ENCODE results near the gene MIER1. TPM values are rescaled to one million over a fixed set of nuclear protein-coding genes. Genes with fewer than 3 reads are reported as not detected.

Gene MIER1
- total RNA-seq, 2 experiments from 2014 or later, result 54.7 to 58.8 TPM

GRCh38 chr1:67001682-67002425, 77.1 kb downstream of the MIER1 start:
- Mint-ChIP-seq H3K4me1 (ENCODE audit: low read depth) (peaks cover 10% of the 10 kb centered on the region), H3K9me3 (no peaks in the 10 kb centered on the region), H3K27ac (no peak overlapping the region), H3K4me3 (no peak overlapping the region), H3K36me3 (peaks cover 16% of the 10 kb centered on the region), H3K27me3 (no peaks in the 10 kb centered on the region)
- intact Hi-C loops (cut with micrococcal nuclease), result no loop called here
- ChIA-PET CTCF (interaction anchor here (0.8 to 1.4 kb wide), 2 partner anchors 148 to 210 kb away, joined by 6 read pairs; no protein-coding TSS in a partner anchor), POLR2A (interaction anchor here (0.6 kb wide), 1 partner anchor 71 kb away, joined by 4 read pairs; no protein-coding TSS in a partner anchor)
- no peak for DNase-seq

- H3K4me1 Mint-ChIP-seq (ENCODE audit: low read depth), result peaks cover 2% of the 10 kb centered on the region
- no peaks in the 10 kb centered on the region for H3K27me3 Mint-ChIP-seq
- DNase-seq, result no peak
- H3K27ac Mint-ChIP-seq, result no peak overlapping the region
- H3K4me3 Mint-ChIP-seq, result no peak overlapping the region
- intact Hi-C loops (cut with micrococcal nuclease), result no loop called here
- H3K9me3 Mint-ChIP-seq, result no peaks in the 10 kb centered on the region
- H3K36me3 Mint-ChIP-seq, result peaks cover 21% of the 10 kb centered on the region
- CTCF ChIA-PET, result interaction anchor here (0.6 to 1.6 kb wide), 4 partner anchors 8 to 210 kb away, joined by 3 to 6 read pairs (median 4); no protein-coding TSS in a partner anchor
- POLR2A ChIA-PET, result no interaction called here
Observed at GRCh38 chr1:67004176-67004575, 79.4 kb downstream of the MIER1 start.

DNA sequence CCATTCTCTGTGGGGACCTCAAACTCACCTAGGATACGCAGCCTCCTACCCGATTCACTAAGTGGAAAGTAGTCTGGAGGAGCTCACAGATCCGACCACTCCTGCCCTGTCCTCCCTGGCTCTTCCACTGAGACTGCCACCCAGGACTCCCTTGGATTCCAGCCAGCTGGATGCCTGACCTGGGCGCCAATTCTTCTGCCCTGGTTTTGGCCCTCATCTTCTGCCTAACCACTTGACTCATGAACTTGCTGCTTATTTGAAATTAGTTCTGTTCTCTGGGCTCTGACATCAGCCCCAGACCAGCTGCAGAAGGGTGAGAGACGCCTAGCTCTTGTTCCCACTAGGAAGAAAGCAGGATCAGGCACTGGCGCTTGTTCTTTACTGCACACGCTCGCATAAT, 80.3 kb downstream of the MIER1 start:
- POLR2A ChIA-PET, result no interaction called here
- H3K4me3 Mint-ChIP-seq, result no peak overlapping the region
- H3K27ac Mint-ChIP-seq, result no peak overlapping the region
- CTCF ChIA-PET, result interaction anchor here (0.9 to 1.4 kb wide), 2 partner anchors 9 to 42 kb away, joined by 3 to 6 read pairs; no protein-coding TSS in a partner anchor
- H3K4me1 Mint-ChIP-seq (ENCODE audit: low read depth), result no peaks in the 10 kb centered on the region
- intact Hi-C loops (cut with micrococcal nuclease), result no loop called here
- H3K36me3 Mint-ChIP-seq, result peaks cover 28% of the 10 kb centered on the region
- H3K27me3 Mint-ChIP-seq, result no peaks in the 10 kb centered on the region
- no peaks in the 10 kb centered on the region for H3K9me3 Mint-ChIP-seq
- no peak for DNase-seq

GRCh38 chr1:67009792-67010191, 85.0 kb downstream of the MIER1 start:
- no peak overlapping the region for H3K27ac Mint-ChIP-seq
- ChIA-PET POLR2A (no interaction called here), CTCF (no interaction called here)
- H3K4me3 Mint-ChIP-seq, result no peak overlapping the region
- no peak for DNase-seq
- H3K4me1 Mint-ChIP-seq (ENCODE audit: low read depth), result peaks cover 7% of the 10 kb centered on the region
- peaks cover 32% of the 10 kb centered on the region for H3K36me3 Mint-ChIP-seq
- H3K9me3 Mint-ChIP-seq, result no peaks in the 10 kb centered on the region
- intact Hi-C loops (cut with micrococcal nuclease), result no loop called here
- no peaks in the 10 kb centered on the region for H3K27me3 Mint-ChIP-seq

DNA sequence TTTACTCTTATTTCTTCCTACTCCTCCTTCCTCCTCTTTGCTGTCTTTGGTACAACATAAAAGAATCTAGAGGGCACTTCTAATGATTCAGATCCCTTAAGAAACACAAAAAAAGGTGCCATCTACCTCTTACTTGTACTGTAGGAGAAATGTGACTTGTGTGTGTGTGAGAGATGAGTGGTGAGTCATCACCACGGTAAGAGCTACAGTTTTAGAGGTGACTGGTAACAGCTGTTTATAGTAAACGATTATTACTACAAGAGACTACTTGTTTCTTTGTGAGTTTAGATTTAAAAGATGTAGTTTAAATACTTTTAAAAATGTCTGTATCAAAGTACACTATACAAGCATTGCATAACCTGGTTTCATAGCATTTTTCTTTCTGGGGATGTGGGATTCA, 88.8 kb downstream of the MIER1 start:
- Mint-ChIP-seq H3K36me3 (peaks cover 38% of the 10 kb centered on the region), H3K27ac (no peak overlapping the region)
- CTCF ChIA-PET, result interaction anchor here (0.6 to 1.3 kb wide), 3 partner anchors 10 to 135 kb away, joined by 3 to 9 read pairs (median 3); partner anchors contain the start of gene SLC35D1

DNA sequence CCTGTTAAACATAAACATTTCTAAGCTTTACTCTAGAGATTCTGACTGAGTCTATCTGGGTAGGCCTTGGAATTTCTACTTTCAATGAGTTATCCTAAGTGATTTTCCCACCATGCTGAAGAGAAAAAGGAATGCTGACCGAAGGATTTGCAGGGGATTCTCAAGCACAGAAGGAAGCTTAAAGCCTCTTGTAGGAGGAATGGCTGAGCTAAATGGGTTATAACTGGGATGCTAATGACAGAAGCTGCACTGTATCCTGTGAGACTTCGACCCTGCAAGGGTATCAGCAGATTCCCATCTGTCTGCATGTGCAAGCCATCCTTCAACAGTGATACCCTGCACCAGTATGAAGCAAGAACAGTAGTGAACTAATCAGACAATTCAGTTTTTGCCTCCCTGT, 93.8 kb downstream of the MIER1 start:
- peaks cover 37% of the 10 kb centered on the region for H3K36me3 Mint-ChIP-seq
- DNase-seq, result no peak
- no peaks in the 10 kb centered on the region for H3K27me3 Mint-ChIP-seq
- H3K4me3 Mint-ChIP-seq, result no peak overlapping the region
- ChIA-PET POLR2A (no interaction called here), CTCF (interaction anchor here (0.6 to 2.2 kb wide), 2 partner anchors 22 to 269 kb away, joined by 3 to 12 read pairs; no protein-coding TSS in a partner anchor)
- H3K4me1 Mint-ChIP-seq (ENCODE audit: low read depth), result peaks cover 7% of the 10 kb centered on the region
- H3K27ac Mint-ChIP-seq, result no peak overlapping the region
- intact Hi-C loops (cut with micrococcal nuclease), result no loop called here
- peaks cover 3% of the 10 kb centered on the region for H3K9me3 Mint-ChIP-seq

More for the DNA sequence above, 88.8 kb downstream of the MIER1 start:
- peaks cover 7% of the 10 kb centered on the region for H3K4me1 Mint-ChIP-seq (ENCODE audit: low read depth)
- H3K27me3 Mint-ChIP-seq, result no peaks in the 10 kb centered on the region
- no peak for DNase-seq
- H3K4me3 Mint-ChIP-seq, result no peak overlapping the region
- intact Hi-C loops (cut with micrococcal nuclease), result no loop called here
- H3K9me3 Mint-ChIP-seq, result peaks cover 3% of the 10 kb centered on the region
- POLR2A ChIA-PET, result interaction anchor here (0.5 kb wide), 1 partner anchor 41 kb away, joined by 3 read pairs; no protein-coding TSS in a partner anchor

DNA sequence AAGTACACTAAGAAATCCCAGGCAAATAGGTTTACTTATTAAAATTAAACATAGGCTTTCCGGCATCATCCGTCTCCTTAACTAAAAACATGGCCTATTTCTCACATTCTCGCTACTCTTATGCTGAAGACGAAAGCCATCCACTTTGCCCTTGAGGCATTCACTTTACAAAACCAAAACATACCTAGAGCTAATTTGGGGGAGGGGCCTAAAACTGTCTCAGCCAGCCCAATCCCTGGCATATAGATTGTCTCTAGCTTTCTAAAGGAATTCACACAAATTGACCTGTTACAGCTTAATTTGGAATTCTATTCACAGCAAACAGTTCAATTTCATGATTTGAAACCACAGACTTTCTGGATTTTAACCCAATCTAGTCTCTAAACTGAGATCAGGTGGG, 94.3 kb downstream of the MIER1 start:
- ChIA-PET POLR2A (no interaction called here), CTCF (interaction anchor here (2.2 kb wide), 1 partner anchor 23 kb away, joined by 12 read pairs; no protein-coding TSS in a partner anchor)
- H3K27ac Mint-ChIP-seq, result no peak overlapping the region
- no peaks in the 10 kb centered on the region for H3K27me3 Mint-ChIP-seq
- H3K4me1 Mint-ChIP-seq (ENCODE audit: low read depth), result peaks cover 2% of the 10 kb centered on the region
- intact Hi-C loops (cut with micrococcal nuclease), result no loop called here
- H3K9me3 Mint-ChIP-seq, result peaks cover 3% of the 10 kb centered on the region
- H3K36me3 Mint-ChIP-seq, result peaks cover 38% of the 10 kb centered on the region
- DNase-seq, result no peak
- H3K4me3 Mint-ChIP-seq, result no peak overlapping the region

- no peak overlapping the region for H3K4me3 Mint-ChIP-seq
- H3K27me3 Mint-ChIP-seq, result no peaks in the 10 kb centered on the region
- H3K9me3 Mint-ChIP-seq, result peaks cover 3% of the 10 kb centered on the region
- intact Hi-C loops (cut with micrococcal nuclease), result no loop called here
- peaks cover 40% of the 10 kb centered on the region for H3K36me3 Mint-ChIP-seq
- no peak for DNase-seq
- ChIA-PET CTCF (interaction anchor here (2.2 kb wide), 1 partner anchor 24 kb away, joined by 12 read pairs; no protein-coding TSS in a partner anchor), POLR2A (no interaction called here)
- H3K4me1 Mint-ChIP-seq (ENCODE audit: low read depth), result peaks cover 2% of the 10 kb centered on the region
- H3K27ac Mint-ChIP-seq, result no peak overlapping the region
Observed at GRCh38 chr1:67019600-67020136, 94.9 kb downstream of the MIER1 start.

GRCh38 chr1:67020304-67020703, 95.5 kb downstream of the MIER1 start:
- ChIA-PET POLR2A (no interaction called here), CTCF (interaction anchor here (0.8 to 2.2 kb wide), 2 partner anchors 24 to 129 kb away, joined by 4 to 12 read pairs; no protein-coding TSS in a partner anchor)
- no peak overlapping the region for H3K27ac Mint-ChIP-seq
- H3K27me3 Mint-ChIP-seq, result no peaks in the 10 kb centered on the region
- peaks cover 2% of the 10 kb centered on the region for H3K4me1 Mint-ChIP-seq (ENCODE audit: low read depth)
- peaks cover 3% of the 10 kb centered on the region for H3K9me3 Mint-ChIP-seq
- DNase-seq, result no peak
- peaks cover 45% of the 10 kb centered on the region for H3K36me3 Mint-ChIP-seq
- H3K4me3 Mint-ChIP-seq, result no peak overlapping the region
- intact Hi-C loops (cut with micrococcal nuclease), result no loop called here

- H3K27ac Mint-ChIP-seq, result no peak overlapping the region
- no peak for DNase-seq
- intact Hi-C loops (cut with micrococcal nuclease), result no loop called here
- H3K36me3 Mint-ChIP-seq, result peaks cover 45% of the 10 kb centered on the region
- no peaks in the 10 kb centered on the region for H3K27me3 Mint-ChIP-seq
- H3K4me3 Mint-ChIP-seq, result no peak overlapping the region
- peaks cover 3% of the 10 kb centered on the region for H3K9me3 Mint-ChIP-seq
- ChIA-PET POLR2A (no interaction called here), CTCF (interaction anchor here (0.8 to 2.2 kb wide), 2 partner anchors 25 to 129 kb away, joined by 4 to 12 read pairs; no protein-coding TSS in a partner anchor)
- H3K4me1 Mint-ChIP-seq (ENCODE audit: low read depth), result peaks cover 2% of the 10 kb centered on the region
Observed at GRCh38 chr1:67020765-67021164, 96.0 kb downstream of the MIER1 start.

GRCh38 chr1:67029472-67029871, 104.7 kb downstream of the MIER1 start:
- DNase-seq, result no peak
- Mint-ChIP-seq H3K4me1 (ENCODE audit: low read depth) (no peaks in the 10 kb centered on the region), H3K27me3 (no peaks in the 10 kb centered on the region), H3K9me3 (no peaks in the 10 kb centered on the region), H3K4me3 (no peak overlapping the region), H3K36me3 (peaks cover 23% of the 10 kb centered on the region), H3K27ac (no peak overlapping the region)
- ChIA-PET CTCF (no interaction called here), POLR2A (no interaction called here)
- intact Hi-C loops (cut with micrococcal nuclease), result no loop called here

DNA sequence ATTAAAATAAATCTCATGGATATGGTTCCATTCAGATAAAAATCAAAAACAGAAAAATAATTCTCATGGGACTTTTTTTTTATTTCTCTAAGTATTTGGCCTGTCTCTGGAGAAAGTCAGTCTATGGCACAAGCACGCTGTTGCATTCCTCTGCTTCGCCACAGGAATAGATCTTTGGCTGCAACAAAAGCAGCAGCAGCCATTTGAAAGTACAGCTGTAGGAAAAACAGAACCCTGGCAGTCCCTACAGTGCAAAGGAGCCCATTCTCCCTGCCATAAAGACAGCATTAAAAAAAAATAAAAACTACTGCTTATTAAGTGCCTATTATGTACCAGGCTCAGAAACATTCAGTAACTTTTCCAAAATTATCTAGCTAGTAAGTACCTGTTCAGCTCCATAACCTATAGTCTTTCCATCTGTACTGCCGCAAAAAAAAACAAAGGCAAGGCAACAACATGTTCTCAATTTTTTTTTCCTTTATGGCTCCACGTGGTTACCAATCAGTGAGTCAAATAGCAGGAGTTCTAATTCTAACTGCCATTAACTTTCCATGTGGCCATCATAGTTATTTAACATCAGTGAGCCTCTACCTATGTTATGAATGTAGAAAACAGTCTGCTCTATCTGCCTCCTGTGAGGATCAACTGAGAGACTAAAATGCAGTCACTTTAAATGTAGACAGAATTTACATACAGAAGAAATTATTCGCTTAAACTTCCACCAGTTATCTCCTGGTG, 106.5 kb downstream of the MIER1 start:
- no peaks in the 10 kb centered on the region for H3K9me3 Mint-ChIP-seq
- POLR2A ChIA-PET, result no interaction called here
- H3K27me3 Mint-ChIP-seq, result no peaks in the 10 kb centered on the region
- H3K27ac Mint-ChIP-seq, result no peak overlapping the region
- no peak overlapping the region for H3K4me3 Mint-ChIP-seq
- intact Hi-C loops (cut with micrococcal nuclease), result no loop called here
- CTCF ChIA-PET, result no interaction called here
- H3K4me1 Mint-ChIP-seq (ENCODE audit: low read depth), result no peaks in the 10 kb centered on the region
- H3K36me3 Mint-ChIP-seq, result peaks cover 30% of the 10 kb centered on the region
- DNase-seq, result no peak

Data from activated CD4-positive, alpha-beta memory T cell treated with anti-CD3 and anti-CD28 coated beads for 36 hours (primary cell).